Spleen (tissue), 7 donors: ENCODE results near the gene TANC1.

Experiments
- POLR2A ChIP-seq, 3 donors: fragments of 450-650 bp; IDR thresholded peaks; one replicate each; pipeline ENCODE4 v1.5.1; 2017; ENCODE audit warnings: antibody characterized with exemption in 3 of 3, mild to moderate bottlenecking in 1 of 3
- TF ChIP-seq, protein P1 (sequence below), 11 experiments: fragments of 200-600 bp in 7 of 11; fragments of 450-650 bp in 4 of 11; sonication (generic) in 4 of 11; IDR thresholded peaks in 8 of 11; conservative IDR thresholded peaks in 3 of 11; 1 replicate in 7 of 11; 2 replicates in 4 of 11; pipeline versions ENCODE4 v1.4.0 to v1.8.0; 2016 to 2021; ENCODE audit warnings: antibody characterized with exemption in 11 of 11, inconsistent platforms in 4 of 11, mild to moderate bottlenecking in 1 of 11
- donor health status: DM: no; HTN: no; CAD: no; lungs with moderate emphysema.
- donor health status: DM: no; HTN: no; CAD: no.
- donor health status: DM: no; HTN: no; CAD: no.

DNA sequence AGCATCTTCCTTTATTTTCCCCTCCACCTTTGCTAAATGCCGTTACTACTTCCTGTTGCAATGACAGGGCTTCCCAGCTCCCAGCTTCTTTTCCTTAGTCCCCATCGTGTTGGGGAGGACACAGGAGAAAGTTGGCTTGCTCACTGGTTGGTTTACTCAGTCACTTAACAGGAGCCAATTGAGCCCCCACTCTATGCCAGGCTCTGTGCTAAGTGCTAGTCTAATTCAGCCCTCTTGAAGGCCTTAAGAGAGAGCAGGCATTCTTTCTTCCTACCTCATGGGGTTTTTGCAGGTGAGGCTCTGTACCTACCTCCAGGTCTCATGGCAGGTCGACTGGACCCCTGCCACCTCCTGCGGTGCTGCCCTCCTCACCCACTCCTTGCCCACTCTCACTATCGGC, 20.1 kb downstream of the TANC1 start:
- TF ChIP-seq, protein P1, sequence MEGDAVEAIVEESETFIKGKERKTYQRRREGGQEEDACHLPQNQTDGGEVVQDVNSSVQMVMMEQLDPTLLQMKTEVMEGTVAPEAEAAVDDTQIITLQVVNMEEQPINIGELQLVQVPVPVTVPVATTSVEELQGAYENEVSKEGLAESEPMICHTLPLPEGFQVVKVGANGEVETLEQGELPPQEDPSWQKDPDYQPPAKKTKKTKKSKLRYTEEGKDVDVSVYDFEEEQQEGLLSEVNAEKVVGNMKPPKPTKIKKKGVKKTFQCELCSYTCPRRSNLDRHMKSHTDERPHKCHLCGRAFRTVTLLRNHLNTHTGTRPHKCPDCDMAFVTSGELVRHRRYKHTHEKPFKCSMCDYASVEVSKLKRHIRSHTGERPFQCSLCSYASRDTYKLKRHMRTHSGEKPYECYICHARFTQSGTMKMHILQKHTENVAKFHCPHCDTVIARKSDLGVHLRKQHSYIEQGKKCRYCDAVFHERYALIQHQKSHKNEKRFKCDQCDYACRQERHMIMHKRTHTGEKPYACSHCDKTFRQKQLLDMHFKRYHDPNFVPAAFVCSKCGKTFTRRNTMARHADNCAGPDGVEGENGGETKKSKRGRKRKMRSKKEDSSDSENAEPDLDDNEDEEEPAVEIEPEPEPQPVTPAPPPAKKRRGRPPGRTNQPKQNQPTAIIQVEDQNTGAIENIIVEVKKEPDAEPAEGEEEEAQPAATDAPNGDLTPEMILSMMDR (IDR thresholded peaks at IDR 0.05 in 8 of 11, conservative IDR thresholded peaks at IDR 0.05 in 3 of 11), result no peak
- no peak for TF ChIP-seq POLR2A (IDR thresholded peaks at IDR 0.05)
